HL-60/S4 treated with retinoic acid at 250 ng/mL for 4 days and 3 days (cell line): ENCODE results near the gene ACIN1.

ENCODE experiments used
- in situ Hi-C: fragments of 300-500 bp; cut with MboI; formaldehyde crosslinking; loops from 2 replicates; pipeline ENCODE4 v1.7.0; 2022; ENCODE audit warnings: low sequenced_read_pairs

The ACIN1 gene

DNA sequence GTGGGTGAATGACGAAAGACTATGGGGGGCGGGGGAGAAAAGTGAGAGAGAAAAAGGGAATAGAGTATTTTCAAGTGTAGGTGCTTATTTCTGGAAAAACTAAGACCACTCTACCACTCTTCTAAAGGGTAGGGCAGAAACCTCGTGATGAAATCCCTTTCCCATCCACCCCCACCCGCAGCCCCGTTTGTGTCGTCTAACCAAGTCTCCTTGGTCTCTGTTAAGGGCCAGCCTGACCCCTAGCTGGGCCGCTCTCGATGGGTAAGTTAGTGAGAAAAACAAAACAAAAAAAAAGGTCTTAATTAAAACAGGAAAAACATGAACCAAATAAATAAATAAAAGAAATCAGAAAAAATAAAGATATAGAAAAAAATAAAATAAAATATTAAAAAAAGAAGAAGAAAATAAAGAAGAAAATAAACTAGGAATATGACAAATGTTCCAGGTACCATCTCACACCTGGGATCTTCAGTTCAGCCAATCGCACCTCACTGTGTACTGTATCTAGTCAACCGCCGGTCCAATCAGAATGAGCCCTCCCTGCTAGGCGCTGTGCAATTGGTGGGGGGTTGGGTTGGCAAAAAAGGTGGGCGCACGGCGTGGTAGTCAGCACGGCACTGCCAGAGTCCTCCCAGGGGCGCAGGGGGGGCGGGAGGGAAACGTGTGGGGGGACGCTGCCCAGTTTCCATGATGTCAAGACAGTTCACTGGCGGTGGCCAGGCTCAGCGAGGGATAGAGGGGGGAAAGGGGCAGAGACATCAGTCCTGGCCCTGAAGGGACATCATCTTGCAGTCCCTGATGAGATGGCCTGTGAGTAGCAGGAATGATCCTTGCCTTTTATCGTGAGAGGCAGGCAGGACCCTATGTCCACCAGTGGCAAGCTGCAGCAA is 27.8 kb downstream of the ACIN1 start:
- in situ Hi-C loops: no loop called here

DNA sequence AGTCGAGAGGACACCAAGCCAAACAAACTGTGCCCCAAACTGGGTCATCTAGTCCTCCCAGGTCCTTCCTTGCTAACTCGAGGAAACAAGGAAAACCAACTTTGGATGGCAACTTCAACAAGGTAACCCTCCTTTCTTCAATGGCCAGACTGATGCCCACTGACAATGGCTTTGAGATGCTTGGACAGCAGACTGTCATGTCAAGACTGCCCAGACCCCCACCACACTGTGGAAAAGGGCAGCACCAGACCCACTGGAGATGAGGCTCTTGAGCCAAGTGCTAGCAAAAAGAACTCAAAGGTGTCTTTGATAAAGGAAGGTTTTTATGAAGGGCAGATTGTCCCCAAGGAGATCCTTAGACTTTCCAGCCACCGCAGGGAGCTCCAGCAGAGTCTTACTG is 28.6 kb downstream of the ACIN1 start:
- in situ Hi-C loops: no loop called here

DNA sequence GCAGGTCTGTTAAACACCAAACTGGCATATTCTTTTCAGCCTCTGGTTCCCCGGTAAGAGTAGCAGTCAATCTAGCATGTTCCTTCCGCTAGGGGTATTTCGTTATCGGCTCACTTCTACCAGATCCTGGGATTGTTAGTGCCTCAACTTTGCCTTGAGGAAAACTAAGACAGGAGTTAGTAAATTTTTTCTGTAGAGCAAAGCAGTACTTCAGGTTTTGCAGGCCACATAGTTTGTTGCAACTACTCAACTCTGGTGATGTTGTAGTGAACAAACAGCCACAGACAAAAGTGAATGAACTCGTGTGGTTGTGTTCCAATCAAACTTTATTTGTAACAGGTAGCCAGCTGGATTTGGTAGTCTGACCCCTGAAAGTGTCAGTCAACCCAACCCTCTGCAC is 31.3 kb downstream of the ACIN1 start:
- in situ Hi-C loops: no loop called here

DNA sequence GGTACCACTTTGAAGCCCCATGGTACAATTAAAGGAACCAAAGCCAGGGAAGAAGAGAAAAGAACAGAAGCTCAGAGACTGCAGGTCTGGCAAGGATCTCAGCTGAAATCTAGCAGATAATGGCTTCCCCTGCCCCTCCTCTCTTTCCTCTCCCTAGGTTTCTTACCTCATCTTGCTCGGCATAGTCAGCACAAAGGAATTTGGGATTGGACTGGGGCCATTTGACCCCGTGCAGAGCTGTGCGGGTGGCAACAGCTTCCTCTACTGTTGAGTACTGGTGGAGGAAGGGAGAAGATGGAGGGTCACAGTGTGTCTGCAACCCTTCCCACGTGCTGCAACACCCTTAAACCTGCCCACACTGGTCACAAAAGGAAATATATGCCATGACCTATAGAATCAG is 32.9 kb downstream of the ACIN1 start:
- in situ Hi-C loops: no loop called here

DNA sequence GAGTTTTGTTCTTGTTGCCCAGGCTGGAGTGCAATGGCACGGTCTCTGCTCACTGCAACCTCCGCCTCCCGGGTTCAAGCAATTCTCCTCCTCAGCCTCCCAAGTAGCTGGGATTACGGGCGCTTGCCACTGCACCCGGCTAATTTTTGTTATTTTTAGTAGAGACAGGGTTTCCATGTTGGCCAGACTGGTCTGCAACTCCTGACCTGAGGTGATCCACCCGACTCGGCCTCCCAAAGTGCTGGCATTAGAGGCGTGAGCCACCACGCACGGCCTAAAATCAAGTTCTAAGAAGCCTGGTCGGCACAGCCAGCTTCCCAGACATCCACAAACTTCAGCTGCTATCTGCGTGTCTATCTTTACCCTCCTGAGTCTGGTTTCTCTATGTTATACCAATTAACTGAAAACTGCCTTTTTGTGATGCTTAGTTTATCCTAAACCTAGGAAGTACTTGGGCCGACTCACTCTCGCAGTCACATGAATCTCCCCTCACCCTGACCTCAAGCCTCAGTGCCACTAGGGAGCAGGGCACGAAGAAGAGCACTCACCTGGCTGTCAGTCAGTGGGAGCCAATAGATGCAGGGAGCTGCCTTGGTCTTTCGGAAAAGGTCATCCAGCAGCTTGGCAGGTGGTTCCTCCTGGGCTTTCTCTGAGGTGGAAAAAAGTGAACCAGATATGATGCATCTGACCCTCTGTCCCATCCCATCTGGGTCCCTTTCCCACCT is 34.2 kb downstream of the ACIN1 start:
- in situ Hi-C loops: no loop called here

DNA sequence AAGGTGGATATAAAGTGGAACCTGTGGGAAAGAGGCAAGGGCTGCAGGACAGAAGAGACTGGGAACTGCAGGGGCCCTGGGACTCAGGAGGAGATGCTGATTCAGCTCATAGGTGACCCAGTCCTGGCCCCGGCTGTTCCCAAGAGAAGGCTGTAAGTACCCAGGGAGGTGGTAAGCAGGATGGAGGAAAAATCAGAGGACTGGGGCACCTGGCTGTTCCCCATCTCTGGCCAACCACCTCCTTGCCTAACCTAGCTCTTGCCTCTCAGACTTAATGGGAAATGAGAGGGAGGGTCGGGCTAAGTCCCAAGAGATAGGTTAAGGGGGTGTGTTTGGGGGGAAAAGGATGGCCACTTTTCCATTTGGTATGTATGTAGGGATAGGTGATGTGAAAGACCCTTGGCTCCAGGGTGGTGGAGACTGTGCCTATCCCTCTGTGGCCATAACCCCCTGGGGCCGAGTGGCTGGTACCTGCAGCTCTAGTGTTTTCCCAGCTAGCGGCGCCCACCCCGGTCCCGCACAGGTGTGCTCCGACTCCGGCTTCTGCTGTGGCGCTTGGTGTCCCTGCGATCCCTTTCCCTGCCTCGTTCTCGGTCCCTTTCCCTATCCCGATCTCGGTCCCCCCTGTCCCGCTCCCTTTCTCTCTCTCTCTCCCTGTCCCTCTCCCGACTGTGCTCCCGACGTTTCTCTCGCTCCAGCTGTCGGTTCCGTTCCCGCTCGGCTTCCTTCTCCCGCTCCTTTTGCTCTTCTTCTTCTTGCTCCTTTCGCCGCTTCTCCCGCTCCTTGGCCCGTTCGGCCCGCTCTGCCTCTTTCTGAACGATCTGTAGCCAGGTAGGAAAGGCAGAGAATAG is 36.1 kb downstream of the ACIN1 start:
- in situ Hi-C loops: no loop called here

DNA sequence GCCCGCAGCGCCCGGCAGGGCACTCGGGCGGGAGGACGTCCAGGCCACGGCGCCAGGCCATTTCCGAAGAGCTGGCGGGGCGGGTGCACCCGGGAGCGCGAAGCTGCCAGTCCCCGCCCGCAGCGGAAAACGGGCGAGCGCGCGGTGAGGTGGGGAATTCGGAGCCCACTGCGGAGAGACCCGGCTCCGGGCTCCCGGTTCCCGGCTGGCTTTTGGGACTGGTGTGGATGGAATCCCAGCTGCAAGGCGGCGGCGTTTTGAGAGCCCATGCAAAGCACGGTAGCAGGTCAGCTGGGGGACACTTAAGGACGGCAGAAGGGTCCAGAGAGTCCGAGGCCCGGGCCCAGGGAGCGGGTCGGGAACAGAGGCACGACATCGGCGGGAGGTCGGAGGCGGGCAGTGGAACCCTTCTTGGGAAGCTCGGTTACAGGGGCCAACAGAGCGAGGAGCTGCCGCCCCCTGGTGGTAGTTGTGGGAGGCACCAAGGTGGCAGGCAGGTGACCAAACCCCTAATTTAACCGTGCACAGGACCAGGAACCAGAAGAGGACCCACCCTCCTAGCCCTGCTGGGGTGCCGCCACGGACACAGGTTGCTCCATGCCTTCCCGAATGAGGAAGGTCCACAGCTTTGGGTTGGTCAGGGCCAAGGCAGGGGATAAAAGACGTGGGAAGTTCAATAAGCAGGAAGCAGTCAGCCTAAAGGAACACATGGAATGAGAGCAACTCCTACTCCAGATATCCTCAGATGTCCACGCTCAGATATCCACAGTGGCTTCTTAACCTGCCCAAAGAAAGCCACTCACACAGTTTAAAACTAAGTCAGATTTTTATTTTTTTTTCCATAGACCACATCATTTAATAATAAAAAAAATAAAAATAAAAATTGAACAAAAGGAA is 36.9 kb downstream of the ACIN1 start:
- in situ Hi-C loops: no loop called here

DNA sequence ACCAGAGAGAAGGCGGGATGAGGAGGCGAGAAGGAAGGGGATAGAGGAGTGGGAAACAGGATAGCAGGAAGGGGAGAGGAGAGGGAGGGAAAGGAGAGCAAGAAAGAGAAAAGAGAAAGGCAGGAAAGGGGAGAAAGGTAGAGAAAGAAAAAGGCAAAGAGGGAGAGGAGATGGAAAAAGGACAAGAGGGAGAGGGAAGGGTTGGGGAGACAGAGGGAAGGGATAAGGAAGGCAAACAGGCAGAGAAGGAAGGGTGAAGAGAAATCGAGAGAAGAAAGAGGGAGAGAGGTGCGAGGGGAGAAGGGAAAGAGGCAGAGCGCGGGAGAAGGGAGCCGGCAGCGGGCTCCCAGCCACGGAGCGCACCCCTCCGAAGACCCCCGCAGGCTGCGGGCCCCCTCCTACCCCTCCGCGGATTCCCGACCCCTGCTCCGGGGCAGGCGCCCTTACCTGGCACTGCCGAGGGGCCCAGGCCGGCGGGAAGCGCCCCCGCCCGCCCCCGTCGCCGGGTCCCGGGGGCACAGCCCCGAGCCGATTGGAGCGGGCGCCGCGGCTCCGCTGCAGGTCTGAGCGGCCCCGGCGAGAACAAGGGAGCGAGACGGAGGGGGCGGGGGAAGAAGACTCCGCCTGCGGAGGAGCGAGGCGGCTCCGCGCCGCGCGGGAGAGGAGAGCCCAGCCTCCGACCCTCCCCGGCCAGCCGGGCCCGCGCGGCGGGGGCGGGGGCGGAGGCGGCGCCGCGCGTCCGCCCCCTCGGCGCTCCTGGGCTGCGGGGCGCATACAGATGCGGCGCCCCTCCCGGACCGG is 37.8 kb downstream of the ACIN1 start, which contains the start of gene CDH24:
CDH24 (minus strand) TSS at position 565 of the 801 bp plus-strand sequence. CDS start 1,787 bp downstream, outside the sequence.
- in situ Hi-C loops: no loop called here

DNA sequence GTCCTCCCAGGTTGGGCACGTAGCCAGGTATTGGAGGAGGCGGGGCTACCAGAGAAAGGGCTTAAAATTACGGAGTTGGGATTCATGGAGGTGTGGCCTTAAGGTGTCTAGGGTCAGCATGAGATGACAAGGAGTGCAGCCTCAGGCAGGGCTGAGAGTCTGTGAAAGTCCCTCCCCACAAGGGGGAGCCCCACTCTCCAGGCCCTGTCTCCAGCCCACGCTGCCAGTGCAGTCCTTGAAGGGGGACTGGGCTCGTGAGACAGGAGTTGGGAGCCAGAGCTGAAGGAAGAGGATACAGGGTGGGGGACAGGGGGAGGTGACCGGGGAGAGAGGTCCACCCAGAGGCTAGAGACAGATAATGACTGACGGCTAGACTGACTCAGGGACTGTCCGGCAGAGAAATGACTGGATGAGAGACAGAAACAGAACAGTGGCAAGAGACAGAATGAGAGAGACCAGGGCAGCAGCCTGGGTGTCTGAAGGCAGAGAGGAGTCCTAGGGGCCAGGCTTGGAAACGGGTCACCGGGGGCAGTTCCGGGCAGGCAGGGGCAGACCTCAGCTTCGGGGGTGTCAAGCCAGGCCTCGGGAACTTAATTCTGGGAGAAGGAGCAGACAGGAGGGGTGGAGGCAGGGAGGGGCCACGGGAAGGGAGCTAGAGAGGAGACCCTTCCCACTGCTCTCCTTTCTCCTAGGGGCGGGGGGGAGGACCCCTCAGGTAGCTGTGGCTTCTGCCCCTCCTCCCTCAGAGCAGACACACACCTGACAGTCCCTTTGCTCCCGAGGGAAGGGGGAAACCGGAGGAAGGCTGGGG is 38.6 kb downstream of the ACIN1 start:
- in situ Hi-C loops: no loop called here

DNA sequence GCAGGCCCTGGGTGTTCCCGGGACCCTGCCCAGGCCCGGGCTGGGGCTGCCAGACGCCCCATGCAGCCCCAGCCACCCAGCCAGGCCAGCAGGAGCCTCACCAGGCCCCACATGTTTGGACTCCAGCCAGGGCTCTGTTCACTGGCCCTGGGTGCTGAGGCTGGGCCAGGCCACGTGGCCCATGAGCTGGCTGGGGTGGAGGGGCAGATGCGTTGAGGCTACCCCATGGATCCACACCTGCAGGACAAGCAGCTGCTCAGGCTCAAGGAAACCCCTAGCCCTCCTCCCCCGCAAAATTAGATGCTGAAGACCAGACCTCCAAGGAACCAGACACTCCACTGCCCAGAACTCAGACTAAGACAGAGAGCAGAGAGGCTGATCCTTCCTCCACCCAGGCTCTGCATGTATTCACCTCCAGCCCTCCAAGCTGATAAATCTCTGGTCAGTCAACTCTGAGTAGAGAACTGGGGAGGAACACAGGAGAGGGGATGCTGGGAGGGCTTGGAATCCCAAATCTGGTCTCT is 39.3 kb downstream of the ACIN1 start:
- in situ Hi-C loops: no loop called here

DNA sequence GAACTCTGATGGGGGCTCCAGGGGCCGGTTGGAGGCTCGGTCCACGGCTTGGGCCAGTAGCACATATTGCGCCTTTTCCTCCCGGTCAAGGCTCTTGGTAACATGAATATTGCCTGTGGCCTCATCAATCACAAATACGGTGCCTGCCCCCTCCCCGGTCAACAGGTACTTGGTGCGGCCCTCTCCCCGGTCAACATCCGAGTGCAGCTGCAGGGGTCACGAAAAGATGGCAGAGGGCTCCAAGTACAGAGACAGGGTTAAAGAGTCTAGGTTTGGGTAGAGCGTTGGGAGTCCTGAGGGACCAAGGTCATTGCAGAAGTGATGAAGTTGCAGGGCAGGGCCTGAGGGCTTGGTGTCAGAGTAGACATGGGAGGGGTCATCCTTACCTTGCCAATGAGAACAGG is 39.8 kb downstream of the ACIN1 start:
- in situ Hi-C loops: no loop called here

DNA sequence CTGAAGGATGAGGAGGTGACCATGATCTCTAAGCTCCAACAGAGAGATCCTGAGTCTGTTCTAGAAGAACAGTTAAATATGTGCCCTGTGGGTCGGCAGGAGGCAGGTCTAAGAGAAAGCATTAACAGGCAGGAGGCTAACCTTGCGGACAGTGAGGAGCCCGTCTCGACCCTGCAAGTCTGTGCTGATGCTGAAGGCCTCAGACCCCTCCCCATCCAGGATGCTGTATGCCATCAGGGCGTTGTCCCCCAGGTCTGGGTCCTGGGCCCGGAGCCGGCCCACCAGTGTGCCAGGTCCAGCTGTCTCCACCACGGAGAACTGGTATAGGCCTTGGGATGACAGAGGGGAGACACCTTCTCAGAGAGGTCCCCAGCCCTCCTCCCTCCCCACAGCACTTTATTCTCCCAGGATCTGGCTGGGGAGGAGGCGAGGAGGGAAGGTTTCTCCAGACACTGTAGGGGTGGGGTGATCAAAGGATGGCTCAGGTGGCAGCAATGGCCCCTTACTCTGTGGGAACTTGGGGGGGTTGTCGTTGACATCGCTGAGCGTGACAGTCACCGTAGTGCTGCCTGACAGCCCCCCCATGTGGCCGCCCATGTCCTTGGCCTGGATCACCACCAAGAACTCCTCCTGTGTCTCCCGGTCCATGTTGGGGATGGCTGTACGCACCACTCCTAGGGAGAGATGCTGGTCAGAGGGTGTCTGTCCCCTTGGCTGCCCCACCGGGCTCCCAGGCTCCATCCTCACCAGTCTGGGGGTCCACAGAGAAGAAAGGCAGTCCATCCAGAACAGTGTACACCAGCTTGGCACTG is 40.7 kb downstream of the ACIN1 start:
- in situ Hi-C loops: no loop called here

DNA sequence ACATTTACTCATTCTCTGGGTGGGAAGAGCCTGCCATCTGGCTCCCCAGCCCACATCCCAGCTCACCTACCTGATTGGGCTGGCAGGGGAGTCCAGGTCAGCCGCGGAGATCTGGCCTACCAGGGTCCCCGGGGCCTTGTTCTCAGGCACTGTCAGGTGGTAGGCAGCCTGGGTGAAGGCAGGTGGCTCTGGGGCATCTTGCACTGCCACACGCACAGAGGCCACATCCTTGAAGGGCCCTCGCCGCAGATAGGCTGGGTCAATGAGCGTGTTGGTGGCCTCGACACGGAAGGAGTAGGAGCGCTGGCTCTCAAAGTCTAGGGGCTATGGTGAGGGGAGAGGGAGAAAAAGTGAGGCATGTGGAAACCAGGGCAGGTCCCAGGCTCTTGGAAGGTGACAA is 41.5 kb downstream of the ACIN1 start:
- in situ Hi-C loops: no loop called here

DNA sequence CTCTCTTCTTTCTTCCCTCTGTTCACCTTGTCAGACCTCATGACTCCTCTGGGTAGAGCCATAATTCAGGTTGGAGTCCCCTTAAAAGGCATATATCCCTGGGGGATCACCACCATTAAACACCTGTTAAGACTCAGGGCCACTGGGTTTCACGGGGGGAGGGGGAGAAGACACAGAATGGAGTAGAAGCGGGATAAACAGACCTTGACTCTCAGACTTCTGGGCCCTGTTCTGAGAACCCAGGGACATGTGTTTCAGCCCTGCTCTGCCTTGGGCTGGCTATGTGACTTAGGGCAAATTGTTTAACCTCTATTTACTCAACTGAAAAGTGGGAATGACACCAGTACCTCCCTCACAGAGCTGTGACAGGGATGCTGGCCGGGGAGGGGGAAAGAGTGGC is 42.3 kb downstream of the ACIN1 start:
- in situ Hi-C loops: no loop called here

DNA sequence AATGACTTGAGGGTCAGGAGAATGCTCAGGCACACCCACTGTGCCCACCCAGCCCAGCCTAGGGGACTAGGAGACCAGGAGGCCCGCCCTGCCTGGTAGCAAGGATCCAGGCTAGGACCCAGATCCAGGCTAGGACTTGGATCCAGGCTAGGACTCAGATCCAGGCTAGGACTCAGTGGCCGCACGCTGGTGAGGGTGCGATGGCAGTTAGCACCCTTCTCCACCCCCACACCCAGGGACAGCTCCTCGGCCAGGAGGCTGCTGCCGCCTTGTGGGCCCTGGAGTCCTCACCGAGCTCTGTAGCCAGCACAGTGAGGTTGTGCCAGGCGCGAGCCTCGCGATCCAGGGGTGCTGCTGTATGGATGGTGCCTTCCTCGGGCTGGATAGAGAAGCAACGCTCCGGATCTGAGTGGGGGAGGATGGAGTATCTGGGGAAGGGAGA is 42.7 kb downstream of the ACIN1 start:
- in situ Hi-C loops: no loop called here

DNA sequence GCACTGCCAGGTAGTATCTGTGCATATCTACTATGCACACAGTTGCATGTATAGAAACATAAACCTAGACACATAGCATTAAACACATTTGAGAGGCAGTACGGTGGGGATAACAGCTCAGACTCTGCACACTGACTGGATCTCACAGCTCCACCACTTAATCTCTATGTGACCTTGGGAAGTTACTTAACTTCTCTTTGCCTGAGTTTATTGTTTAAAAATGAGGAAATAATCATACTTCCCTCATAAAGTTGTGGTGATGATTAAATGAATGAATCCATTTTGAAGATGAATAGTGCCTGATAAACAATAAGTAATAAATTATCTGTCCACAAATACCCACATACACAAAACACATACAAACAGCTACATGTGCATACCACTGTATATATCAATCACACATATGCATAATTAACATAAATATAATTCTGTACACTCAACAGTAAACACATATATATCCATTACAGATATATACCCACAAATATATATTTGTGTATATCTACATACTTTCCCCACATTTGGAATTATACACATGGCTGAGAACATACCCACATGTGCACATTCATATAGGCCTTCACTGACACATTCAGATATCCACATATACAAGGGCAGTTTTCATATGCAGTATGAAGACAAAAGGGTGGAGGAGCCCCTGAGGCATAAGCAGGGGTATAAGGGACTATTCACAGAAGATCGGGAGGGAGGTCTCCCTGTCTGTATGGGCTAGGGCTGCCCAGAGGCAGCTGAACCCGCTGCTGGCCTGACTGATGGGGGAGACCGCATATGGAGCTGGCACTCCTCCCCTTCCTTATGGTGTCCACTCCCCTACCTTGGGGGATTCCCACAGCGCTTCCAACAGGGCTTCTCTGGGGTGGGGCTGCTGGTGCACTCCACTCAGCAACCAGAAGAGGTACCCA is 43.5 kb downstream of the ACIN1 start:
- in situ Hi-C loops: no loop called here
